ENCODE measurements around the gene BPIFB3.
"Not testable (repeated sequence)": the region's sequence is repeated elsewhere in the genome, so short reads cannot be mapped to it uniquely, and the experiment has no call there.

BPIFB3 gene

GRCh38 chr20:33028875-33029274 is 24.8 kb upstream of the BPIFB3 start:
- DNase-seq (ENCODE audit: low spot score) = no peak

GRCh38 chr20:33030076-33030475 is 23.6 kb upstream of the BPIFB3 start:
- no peak for DNase-seq (ENCODE audit: low spot score)

- DNase-seq (ENCODE audit: low spot score) = no peak
Observed at GRCh38 chr20:33030569-33030968, 23.1 kb upstream of the BPIFB3 start.

- DNase-seq (ENCODE audit: low spot score) = no peak
Observed at GRCh38 chr20:33031531-33031930, 22.2 kb upstream of the BPIFB3 start, which contains the start of gene BPIFB6. Gene BPIFB6 (plus strand): TSS chr20:33031648. CDS start chr20:33031648, 0 bp downstream.

- no peak for DNase-seq (ENCODE audit: low spot score)
Observed at GRCh38 chr20:33032555-33032954, 21.1 kb upstream of the BPIFB3 start.

- DNase-seq (ENCODE audit: low spot score) = no peak
Observed at GRCh38 chr20:33033381-33033780, 20.3 kb upstream of the BPIFB3 start.

GRCh38 chr20:33034115-33034514 is 19.6 kb upstream of the BPIFB3 start:
- DNase-seq (ENCODE audit: low spot score) = no peak

GRCh38 chr20:33034901-33035492 is 18.7 kb upstream of the BPIFB3 start:
- no peak for DNase-seq (ENCODE audit: low spot score)

GRCh38 chr20:33037456-33037855 is 16.2 kb upstream of the BPIFB3 start:
- no peak for DNase-seq (ENCODE audit: low spot score)

- DNase-seq (ENCODE audit: low spot score) = no peak
Observed at GRCh38 chr20:33038243-33038642, 15.5 kb upstream of the BPIFB3 start.

GRCh38 chr20:33042430-33042829 is 11.3 kb upstream of the BPIFB3 start:
- no peak for DNase-seq (ENCODE audit: low spot score)

- no peak for DNase-seq (ENCODE audit: low spot score)
Observed at GRCh38 chr20:33042983-33043730, 10.5 kb upstream of the BPIFB3 start.

- no peak for DNase-seq (ENCODE audit: low spot score)
Observed at GRCh38 chr20:33043731-33044181, 9.9 kb upstream of the BPIFB3 start.

- not testable (repeated sequence) for DNase-seq (ENCODE audit: low spot score)
Observed at GRCh38 chr20:33045129-33045721, 8.5 kb upstream of the BPIFB3 start.

GRCh38 chr20:33046412-33046811 is 7.3 kb upstream of the BPIFB3 start:
- no peak for DNase-seq (ENCODE audit: low spot score)

- DNase-seq (ENCODE audit: low spot score) = no peak
Observed at GRCh38 chr20:33051333-33051732, 2.4 kb upstream of the BPIFB3 start.

- DNase-seq (ENCODE audit: low spot score) = no peak
Observed at GRCh38 chr20:33054381-33054780, 678 bp downstream of the BPIFB3 start.

GRCh38 chr20:33054791-33055190 is 1.1 kb downstream of the BPIFB3 start:
- no peak for DNase-seq (ENCODE audit: low spot score)

- no peak for DNase-seq (ENCODE audit: low spot score)
Observed at GRCh38 chr20:33059136-33059535, 5.4 kb downstream of the BPIFB3 start.

GRCh38 chr20:33059741-33060390 is 6.2 kb downstream of the BPIFB3 start:
- no peak for DNase-seq (ENCODE audit: low spot score)

- DNase-seq (ENCODE audit: low spot score) = no peak
Observed at GRCh38 chr20:33061658-33062028, 7.9 kb downstream of the BPIFB3 start.

GRCh38 chr20:33062105-33062824 is 8.6 kb downstream of the BPIFB3 start:
- DNase-seq (ENCODE audit: low spot score) = no peak

Measured in hematopoietic multipotent progenitor cell treated with erythropoietin and hydrocortisone succinate and interleukin-3 and kit ligand, for 17 days (in vitro differentiated cells).